HG03066 (cell line): ENCODE results near the gene SLC39A8.
"Not testable (repeated sequence)": the region's sequence is repeated elsewhere in the genome, so short reads cannot be mapped to it uniquely, and the experiment has no call there.

Source experiments
- ATAC-seq: cut with Tn5 transposase; IDR thresholded peaks from one replicate; pipeline ENCODE4 v1.9.1; 2021; ENCODE audit warnings: low read depth; ENCODE audit not compliant: unreplicated experiment

The SLC39A8 gene

GRCh38 chr4:102247041-102247440, 98.2 kb downstream of the SLC39A8 start:
- no peak for ATAC-seq

GRCh38 chr4:102246416-102246815, 98.9 kb downstream of the SLC39A8 start:
- ATAC-seq, result no peak

- no peak for ATAC-seq
These were observed 100.3 kb downstream of the SLC39A8 start for GRCh38 chr4:102244878-102245535.

DNA sequence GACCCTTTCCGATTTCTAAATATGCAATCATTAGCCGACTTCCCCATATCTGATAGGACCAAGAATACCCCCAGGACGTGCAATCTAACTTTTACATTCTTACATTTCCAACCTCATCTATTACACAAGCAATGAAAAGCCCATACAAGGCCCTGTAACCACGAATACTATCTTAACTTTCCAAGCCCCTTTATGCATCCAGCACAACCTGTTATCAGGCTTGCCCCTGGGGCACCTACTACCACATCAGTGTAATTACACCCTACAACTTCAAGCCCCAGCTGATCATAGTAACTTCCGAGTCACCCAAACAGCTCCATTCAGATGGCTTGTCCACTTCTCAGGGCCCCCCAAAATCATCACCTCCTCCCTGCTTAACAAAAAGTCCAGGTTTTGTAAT, 102.0 kb downstream of the SLC39A8 start:
- ATAC-seq, result not testable (repeated sequence)

- ATAC-seq, result no peak
These were observed 110.9 kb downstream of the SLC39A8 start for GRCh38 chr4:102234243-102234838.

DNA sequence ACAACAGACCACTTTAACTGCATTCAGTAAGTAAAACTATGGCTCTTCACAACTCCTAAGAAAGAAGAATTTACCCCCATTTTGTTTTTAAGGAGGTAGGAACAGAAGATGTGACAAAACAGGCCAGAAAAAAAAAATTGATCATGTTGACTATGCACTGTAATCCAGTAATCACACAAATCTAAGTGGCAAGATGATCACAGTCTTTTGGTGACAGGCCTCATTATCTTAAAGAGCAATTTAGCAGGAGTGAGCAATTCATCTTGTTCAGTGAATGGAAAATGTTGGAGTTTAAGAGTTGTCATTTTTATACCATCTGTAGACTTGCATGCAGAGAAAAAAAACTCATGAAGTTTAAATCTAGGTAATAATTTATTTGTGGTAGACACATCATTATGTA, 115.1 kb downstream of the SLC39A8 start:
- ATAC-seq, result no peak

- no peak for ATAC-seq
These were observed 117.9 kb downstream of the SLC39A8 start for GRCh38 chr4:102227388-102227787.

DNA sequence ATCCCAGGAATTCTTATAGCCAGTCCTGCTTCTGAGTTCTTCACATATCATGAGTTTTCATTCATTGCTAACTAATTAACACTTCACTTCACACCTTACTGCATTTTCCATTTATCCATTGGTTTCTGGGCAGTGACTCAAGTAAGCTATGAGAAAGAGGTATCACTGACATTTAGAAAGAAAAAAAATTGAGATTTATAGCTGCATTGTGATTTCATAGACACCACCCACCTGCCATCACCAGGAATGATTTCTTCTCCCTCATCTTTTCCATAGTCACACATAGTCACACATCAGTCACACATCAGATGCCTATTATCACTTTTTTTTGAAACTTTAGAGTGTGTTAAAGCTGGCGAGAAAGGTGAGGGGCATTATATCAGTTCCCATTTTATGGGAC, 121.8 kb downstream of the SLC39A8 start:
- no peak for ATAC-seq

- ATAC-seq, result no peak
These were observed 122.4 kb downstream of the SLC39A8 start for GRCh38 chr4:102222838-102223409.

DNA sequence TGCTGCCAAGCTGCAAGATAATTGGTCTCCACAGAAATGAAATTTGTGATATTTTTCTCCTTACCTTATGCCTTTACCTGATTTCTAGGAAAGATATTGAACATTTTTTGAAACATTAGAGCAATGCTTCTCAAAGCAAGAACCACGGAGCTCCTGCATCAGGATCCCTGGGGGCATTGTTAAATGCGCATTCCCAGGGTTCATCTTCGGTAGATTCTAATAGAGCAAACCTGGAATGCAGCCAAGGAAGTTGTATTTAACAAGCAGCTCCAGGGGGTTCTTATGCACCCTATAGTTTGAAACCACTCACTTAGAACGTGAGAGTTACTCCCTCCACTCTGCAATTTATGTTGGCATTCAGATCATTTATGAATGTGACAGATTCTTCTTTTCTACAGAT, 126.2 kb downstream of the SLC39A8 start:
- no peak for ATAC-seq

DNA sequence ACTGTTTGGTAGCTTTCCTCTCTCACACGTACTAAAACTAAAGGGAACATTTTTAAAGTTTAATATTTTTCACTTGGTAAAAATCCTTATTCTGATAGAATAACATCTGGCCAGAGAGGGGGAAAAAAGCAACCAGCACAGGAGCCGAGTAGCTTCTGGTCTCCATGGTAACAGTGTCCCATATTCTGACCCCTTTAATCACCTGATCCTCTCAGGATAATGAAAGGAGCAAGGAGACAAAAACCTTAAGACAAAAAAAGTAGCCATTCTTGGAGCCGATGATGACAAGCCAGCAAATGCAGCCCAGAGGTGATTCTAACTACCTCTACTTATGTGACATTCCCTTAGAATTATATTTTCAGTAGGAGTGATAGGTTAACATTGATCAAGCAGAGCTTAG, 126.6 kb downstream of the SLC39A8 start:
- ATAC-seq, result no peak

- no peak for ATAC-seq
These were observed 127.4 kb downstream of the SLC39A8 start for GRCh38 chr4:102217775-102218355.

DNA sequence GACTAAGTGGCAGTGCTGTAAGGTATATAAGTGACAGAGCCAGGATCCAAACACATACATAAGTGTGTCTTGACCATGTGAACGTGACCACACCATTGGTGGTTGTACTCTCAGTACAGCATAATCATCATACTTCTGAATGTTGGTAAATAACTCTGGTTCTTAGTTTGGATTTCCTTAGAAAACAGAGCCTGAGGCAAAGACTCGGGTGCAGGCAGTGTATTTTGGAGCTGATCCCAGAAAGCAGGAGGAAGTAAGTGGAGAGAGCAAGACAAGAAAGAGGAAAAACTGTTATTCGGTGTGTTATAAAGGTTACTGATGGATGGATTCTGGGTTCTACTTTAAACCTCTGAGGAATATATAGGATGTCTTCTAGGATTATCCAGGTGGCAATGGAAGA, 127.9 kb downstream of the SLC39A8 start:
- no peak for ATAC-seq

- no peak for ATAC-seq
These were observed 128.6 kb downstream of the SLC39A8 start for GRCh38 chr4:102216666-102217065.

GRCh38 chr4:102213031-102213430, 132.3 kb downstream of the SLC39A8 start:
- ATAC-seq, result no peak
